HG03469 (cell line): Measurements from ENCODE around the gene GIMD1.
"Not testable (repeated sequence)": the region's sequence is repeated elsewhere in the genome, so short reads cannot be mapped to it uniquely, and the experiment has no call there.

Source experiments
- ATAC-seq: cut with Tn5 transposase; IDR thresholded peaks from one replicate; pipeline ENCODE4 v1.9.1; 2021; ENCODE audit warnings: mild to moderate bottlenecking, moderate library complexity, moderate number of reproducible peaks; ENCODE audit not compliant: unreplicated experiment

Gene GIMD1

DNA sequence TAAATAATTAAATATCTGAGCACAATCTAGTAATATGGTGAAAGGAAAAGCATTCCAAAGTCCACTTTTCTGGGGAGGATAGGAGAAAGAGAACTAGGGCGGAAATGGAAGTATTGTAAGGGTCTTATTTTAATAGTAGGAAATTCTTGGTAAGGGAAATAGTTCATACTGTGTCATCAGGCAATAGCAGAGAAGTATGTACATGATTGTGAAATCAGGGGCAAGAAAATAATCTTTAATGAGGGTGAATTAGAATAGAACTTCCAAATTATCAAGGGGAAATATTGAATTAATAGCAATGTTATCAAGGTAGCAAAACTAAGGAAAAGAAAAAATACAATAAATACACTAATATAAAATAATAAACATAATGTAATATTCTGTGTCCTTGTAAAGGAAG lies 14.8 kb downstream of the GIMD1 start:
- no peak for ATAC-seq

DNA sequence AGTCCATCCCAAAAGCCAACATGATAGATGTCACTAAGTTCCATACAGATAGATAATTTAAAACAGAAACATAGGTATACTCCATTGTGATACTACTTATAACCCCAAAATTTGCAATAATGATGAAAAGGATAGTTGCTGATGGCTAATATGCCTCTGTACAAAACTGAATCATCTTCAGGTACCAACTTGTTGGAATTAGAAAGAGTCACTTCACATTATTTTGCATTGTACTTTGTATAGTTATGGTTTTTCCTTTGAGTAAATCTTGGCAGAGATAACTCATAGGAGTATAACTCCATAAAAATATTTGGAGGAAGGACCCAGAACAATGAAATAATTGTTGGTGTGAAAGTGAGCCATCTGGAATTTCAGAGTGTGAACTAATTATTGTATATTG lies 17.6 kb downstream of the GIMD1 start:
- ATAC-seq, result no peak

DNA sequence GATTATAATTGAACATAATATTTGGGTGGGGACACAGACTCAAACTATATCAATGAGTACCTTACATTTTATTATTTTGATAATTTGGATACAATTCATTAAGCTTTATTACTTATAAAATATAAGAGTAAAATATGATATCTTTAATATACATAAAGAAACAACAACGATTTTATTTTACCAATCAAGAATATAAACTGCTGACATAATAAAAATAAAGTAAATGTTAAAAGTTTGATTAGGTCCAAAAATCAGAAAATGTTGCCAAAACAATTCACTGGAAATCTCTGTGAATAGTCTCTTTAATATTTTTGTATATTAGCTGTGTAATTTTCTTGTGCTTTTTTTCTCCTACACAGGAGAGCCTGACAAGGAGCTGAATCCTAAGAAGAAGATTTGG lies 21.4 kb downstream of the GIMD1 start:
- no peak for ATAC-seq

DNA sequence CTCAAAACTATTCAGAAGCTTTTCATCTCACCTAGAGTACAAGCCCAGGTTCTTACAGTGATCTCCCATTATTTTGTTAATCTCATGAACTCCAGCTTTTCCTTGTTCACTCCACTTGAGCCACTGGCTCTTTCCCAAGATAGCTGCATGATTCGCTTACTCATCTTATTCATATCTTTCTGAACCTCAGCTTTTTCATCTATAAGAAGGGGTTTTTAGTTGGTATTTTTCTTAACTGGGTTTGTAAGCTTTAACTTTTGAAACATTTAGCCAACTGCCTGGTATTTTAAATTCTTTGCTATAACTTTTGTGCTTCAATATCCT lies 24.0 kb downstream of the GIMD1 start:
- ATAC-seq, result no peak

DNA sequence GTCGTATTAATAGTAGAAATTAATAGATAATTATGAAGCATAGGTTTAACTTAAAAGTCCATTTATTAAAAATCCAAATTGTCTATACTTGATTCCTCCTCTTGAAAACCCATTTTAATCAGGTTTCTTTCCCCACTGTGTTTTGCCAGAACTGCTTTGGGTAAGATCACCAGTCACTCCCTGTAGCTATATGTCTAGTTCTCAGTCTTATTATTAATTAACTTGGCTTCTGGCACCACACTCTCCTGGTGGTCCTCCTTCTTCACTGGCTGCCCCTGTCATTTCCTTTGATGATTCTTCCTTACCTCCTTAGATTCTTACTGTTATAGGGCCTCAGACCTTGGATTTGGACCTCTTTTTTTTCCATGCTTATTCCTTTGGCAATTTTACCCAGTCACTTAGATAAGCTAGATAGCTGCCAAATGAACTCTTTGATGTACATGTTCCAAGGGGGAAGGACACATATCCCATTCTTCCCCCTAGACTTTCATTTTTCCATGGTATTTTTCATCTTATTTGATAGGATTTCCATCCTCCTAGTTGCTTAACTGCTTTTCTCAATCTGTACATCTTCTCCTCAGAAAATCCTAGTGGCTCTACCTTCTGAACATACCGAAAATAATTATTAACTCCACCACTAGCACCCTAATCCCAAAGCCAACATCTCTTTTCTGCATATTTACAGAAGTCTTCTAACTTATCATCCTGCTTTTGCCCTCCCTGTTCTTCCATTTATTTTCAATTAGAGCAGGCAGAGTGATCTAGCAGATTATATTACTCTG lies 24.5 kb downstream of the GIMD1 start:
- no peak for ATAC-seq

DNA sequence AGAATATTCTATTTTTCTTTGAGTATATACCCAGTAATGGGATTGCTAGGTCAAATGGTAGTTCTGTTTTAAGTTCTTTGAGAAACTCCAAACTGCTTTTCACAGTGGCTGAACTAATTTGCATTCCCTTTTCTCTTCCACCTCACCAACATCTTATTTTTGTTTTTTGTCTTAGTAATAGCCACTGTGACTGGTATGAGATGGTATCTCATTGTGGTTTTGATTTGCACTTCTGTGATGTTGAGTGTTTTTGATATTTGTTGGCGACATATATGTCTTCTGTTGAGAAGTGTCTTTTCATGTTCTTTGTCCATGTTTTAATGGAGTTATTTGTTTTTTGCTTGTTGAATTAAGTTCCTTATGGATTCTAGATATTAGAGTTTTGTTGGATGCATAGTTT lies 27.8 kb downstream of the GIMD1 start:
- ATAC-seq, result no peak

DNA sequence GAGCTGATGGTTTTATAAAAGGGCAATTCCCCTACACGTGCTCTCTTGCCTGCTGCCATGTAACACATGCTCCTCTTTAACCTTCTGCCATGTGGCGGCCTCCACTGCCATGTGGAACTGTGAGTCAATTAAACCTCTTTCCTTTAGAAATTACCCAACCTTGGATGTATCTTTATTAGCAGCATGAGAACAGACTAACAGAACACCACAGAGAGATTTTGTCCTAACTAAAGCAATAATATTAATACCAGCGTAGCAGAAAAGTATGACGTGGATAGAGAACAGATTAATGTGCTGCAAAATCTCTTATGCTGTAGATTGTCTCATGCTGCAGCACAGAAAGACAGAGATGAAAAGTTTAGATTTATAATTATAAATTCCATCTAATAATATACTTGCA lies 29.1 kb downstream of the GIMD1 start:
- no peak for ATAC-seq

DNA sequence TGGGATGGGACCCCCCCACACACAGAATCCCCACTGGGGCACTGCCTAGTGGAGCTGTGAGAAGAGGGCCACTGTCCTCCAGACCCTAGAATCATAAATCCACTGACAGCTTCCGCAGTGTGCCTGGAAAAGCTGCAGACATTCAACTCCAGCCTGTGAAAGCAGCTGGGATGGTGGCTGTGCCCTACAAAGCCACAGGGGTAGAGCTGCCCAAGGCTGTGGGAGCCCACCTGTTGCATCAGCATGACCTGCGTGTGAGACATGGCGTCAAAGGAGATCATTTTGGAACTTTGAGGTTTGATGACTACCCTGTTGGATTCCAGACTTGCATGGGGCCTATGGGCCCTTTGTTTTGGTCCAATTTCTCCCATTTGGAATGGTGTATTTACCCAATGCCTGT lies 29.9 kb downstream of the GIMD1 start:
- no peak for ATAC-seq

DNA sequence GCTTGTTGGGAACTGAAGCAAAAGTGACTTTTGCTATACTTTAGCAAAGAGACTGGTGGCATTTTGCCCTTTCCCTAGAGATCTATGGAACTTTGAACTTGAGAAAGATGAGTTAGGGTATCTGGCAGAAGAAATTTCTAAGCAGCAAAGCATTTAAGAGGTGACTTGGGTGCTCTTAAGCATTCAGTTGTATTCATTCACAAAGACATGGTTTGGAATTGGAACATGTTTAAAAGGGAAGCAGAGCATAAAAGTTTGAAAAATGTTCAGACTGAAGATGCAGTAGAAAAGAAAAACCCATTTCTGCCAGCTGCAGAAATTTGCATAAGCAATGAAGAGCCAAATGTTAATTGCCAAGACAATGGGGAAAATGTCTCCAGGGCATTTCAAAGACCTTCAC lies 30.7 kb downstream of the GIMD1 start:
- ATAC-seq, result no peak

DNA sequence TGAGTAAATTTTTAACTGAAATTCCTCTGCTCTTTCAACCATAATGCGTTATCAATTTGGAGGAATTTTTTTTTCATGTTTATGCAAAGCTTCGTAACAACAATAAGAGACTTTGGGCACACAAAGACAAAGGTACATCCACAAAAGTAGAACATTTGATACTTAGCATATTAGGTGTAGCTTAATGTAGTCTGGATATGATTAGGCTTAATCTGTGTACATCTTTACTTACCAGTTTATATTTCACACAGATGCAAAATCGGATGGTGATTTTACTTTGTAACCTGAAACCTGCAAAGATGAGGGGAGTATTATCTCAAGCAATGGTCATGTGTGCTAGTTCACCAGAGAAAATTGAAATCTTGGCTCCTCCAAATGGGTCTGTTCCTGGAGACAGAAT lies 32.0 kb downstream of the GIMD1 start:
- no peak for ATAC-seq

DNA sequence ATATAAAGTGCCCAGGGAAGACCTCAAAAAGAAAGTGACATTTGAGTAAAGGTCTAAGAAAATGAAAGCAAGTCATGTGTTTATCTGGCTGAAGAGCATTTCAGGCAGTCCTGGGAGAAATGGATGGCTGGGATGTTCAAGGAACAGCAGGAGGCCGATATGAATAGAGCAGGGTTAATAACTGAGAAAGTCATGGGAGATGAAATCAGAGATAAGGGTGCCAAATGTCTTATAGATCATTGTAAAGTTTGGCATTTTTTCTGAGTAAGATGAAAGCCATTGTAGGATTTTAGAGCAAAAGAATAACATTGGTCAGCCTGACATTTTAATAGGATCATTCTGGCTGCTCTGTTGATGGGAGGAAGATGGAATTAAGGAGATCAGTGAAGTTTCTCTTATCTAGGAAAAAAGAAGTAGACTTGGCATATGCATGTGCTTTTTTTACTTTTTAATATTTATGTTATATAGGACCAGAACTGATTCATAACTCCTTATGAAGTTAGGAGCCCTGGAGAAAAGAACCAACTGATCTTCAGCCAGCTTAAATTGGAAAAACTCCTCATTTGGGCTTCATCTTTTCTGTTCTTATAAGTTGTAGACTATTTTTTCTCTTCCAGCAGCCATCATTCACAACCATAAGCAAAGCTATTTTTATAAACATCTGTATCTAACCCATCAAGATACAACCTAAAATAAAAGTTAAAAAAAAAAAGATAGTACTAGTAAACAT lies 33.7 kb downstream of the GIMD1 start:
- ATAC-seq, result no peak

DNA sequence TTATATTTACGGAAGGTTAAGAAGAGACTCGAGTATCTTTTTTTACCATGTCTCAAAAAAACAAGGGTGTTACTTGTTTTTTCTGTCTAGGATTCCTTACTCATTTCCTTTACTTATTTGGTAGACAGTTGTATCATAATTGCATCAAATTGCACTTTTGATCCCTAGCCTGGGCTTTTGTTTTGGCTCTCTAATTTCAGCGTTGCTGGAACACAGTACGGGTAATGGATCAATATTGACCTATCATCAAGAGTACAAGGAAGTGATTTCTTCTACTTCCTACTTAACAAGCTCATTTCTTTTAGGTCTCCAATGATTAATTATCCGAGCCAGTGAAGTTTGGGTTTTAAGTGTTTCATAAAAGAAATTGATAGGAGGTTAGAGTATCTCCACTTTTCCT lies 35.4 kb downstream of the GIMD1 start:
- ATAC-seq, result no peak

DNA sequence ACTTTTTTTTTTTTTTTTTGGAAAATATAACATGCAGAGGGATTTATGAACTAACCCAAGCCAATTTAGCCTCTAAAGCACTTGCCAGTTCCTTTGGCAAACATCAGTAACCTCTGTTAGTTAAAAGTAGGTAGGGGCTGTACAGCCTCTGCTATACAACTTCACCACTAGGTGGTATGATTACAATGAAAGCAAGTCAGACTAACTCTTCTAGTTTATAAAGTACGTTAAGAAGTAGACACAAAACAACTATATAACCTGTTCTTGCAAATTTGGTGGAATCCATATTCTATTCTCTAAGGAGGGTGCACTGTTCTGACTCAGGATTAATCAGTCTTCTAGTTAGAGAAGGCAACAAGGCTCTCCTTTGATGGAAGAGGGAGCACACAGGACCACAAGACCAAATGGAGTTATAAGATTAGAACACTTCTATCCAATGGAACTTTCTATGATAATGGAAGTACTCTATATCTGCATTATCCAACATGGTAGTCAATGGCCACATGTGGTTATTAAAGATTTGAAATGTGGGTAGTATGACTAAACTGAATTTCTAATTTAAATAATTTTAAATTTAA lies 39.4 kb downstream of the GIMD1 start:
- ATAC-seq, result peak; percentile 90

DNA sequence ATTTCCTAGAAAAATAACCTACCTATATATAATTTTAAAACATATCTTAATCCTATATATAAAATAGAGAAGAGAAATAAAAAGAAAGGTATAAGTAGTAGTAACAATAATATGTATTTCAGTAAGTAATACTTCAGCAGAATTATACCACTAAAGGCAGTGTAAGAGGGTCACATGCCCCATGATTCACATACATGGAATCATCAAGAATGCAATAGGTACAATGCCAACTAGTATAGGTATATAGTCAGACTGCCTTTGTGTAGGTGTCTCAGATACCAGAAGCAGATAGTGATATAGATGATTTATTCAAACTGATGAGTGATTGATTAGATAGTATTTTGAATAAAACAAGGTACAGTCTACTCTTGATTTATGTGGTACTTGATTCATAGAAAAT lies 42.8 kb downstream of the GIMD1 start:
- no peak for ATAC-seq

DNA sequence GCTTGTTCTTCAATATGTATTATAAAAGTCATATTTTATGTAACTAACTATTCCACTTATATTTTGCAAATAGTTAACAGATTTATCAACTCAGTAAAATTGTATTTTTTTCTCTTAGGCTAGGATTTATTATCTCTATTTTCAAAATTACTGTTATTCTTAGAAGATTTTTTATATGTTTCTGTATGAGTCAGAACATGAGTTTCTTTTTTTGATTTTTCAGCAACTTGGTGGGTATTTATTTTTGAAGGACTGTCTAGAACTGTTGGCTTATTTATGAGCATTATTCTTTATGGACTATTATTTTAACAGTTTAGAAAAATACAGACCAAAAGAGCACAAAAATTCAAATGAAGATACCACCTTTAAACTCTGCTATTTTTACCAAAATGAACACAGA lies 45.5 kb downstream of the GIMD1 start:
- ATAC-seq, result no peak

DNA sequence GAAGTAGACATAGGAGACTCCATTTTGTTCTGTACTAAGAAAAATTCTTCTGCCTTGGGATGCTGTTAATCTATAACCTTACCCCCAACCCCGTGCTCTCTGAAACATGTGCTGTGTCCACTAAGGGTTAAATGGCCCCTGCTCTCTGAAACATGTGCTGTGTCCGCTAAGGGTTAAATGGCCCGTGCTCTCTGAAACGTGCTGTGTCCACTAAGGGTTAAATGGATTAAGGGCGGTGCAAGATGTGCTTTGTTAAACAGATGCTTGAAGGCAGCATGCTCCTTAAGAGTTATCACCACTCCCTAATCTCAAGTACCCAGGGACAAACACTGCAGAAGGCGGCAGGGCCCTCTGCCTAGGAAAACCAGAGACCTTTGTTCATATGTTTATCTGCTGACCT lies 46.8 kb downstream of the GIMD1 start:
- ATAC-seq, result not testable (repeated sequence)

DNA sequence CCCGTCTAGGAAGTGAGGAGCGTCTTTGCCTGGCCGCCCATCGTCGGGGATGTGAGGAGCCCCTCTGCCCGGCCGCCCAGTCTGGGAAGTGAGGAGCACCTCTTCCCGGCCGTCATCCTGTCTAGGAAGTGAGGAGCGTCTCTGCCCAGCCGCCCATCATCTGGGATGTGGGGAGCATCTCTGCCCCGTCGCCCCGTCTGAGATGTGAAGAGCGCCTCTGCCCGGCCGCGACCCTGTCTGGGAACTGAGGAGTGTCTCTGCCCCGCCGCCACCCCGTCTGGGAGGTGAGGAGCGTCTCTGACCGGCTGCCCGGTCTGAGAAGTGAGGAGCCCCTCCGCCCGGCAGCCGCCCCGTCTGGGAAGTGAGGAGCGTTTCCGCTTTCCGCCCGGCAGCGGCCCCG lies 47.4 kb downstream of the GIMD1 start:
- ATAC-seq, result not testable (repeated sequence)

DNA sequence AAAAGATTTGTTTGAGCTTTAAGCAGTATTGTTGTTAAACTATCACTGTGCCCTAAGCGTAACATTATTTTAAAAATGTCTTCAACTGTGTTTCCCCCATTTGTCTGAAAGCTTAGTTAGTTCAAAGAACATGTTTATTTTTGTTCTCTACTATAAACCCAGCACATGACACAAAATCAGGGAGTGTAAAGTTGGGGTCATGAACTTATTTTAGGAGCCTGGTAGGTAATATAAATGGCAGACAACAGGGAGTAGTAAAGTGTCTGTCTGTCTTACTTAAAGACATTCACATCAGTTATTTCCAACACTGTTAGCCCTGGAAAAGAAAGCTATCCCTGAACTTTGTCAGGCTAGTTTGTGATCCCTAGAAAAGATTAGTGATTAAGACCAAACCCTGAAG lies 48.3 kb downstream of the GIMD1 start:
- no peak for ATAC-seq

DNA sequence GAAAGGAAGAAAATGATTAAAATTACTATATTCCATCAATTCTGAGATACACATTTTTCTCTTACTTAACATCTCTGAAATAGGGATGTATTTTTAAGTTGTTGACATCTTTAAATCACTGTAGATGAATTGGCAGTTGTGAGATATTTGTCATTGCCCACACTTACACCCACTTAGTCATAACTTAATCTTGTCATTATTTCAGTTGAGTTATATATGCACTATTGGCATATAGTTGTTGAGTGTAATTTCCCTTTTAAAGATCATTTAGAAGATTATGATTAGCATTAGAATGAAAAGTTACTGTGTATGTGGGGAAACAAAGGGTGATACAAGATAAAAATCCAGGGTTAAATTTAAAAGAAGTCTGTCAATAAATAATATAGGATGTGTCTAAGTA lies 50.1 kb downstream of the GIMD1 start:
- no peak for ATAC-seq

DNA sequence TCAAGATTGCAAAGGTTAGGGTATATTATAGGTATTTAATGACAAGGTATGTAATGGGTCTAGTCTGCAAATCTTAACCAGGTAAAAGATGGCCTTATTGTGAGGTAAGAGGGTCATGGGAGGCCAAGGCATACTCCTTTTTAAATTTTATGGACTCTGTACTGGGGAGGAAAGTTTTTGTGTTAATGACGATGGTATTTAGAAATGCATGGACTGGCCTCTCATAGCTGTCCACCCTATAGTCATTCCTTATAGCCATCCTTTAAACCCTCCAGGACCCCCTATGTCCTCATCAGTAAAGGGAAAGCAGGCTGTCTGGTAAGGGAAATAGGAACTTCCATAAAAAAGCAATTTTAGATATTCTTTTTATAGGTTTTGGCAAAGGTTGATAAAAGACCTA lies 50.8 kb downstream of the GIMD1 start:
- ATAC-seq, result no peak

DNA sequence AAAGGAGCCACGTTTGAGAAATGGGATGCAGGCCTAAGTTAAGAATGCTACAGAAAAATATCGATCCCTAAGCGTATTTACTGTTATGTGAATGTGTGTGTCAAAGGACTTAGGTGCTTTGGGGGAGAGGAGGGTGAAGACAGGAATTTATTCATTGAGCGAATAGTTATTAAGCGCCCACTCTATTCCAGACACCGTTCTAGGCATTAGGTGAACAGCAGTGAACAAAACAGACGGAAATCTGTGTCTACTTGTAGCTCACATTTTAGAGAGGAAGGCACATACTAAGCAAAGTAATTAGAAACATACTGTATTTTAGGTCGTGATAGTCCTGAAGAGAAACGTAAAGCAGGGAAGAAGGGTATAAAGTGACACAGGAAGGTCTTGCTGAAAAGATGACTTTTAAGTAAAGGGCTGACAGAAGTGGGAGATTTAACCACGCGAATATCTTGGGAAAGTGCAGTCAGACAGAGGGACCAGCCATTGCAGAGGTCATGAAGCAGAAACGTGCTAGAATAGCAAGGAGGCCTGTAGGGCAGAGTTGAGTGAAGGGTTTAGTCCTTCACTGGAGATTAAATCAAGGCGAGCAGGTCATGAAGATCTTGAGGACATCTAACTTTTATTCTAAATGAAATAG lies 51.7 kb downstream of the GIMD1 start:
- peak; percentile 2 for ATAC-seq
